Measurements from ENCODE around the gene HAPLN3. TPM values are rescaled to one million over a fixed set of nuclear protein-coding genes. Genes with fewer than 3 reads are reported as not detected.
A peak's percentile ranks its signal among the peaks of the same experiment; 100 is the strongest.

The HAPLN3 gene
- total RNA-seq, 1 donor from 2014 or later = 16.8 TPM

DNA sequence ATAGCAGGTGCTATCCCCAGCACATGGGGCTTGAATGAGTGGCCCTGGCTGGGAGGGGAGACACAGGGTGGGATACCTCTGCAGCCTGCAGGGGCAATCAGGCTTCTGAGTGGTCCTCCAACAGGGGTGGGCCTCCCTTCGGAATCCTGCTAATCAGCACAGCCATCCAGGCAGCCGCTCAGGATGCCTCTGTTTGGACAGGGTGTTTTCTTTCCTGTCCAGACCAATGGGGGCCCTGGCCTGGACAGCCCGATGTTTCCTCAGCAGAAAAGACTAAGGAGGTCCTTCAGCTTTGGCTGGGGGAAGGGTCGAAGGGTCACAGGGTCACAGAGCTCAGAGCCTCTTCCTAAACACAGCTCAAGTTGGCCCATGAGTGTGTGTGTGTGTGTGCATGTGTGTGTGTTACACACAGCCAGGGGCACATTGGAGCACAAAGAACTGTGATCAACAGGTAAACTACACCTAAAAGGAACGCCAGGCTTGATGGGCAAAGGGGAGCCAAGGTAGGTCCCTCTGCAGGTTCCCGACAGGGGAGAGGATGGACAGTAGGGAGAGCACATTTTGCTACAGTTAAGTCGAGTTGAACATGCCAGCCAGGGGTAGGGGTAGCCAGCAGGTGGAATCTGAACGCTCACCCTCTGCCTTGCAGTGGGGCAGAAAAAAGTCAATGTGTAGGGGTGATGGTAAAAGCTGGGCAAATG is 1.1 kb upstream of the HAPLN3 start:
- Histone ChIP-seq H3K4me3 (ENCODE audit: low read depth, low read length) (no peak overlapping the region), H3K27me3 (ENCODE audit: control insufficient read depth, insufficient read depth, low read length) (peaks cover 4% of the 10 kb centered on the region), H3K36me3 (ENCODE audit: control insufficient read depth, insufficient read depth, low read length) (no peaks in the 10 kb centered on the region)
- no peak for DNase-seq (ENCODE audit: low read depth)
- TF ChIP-seq, protein P1, sequence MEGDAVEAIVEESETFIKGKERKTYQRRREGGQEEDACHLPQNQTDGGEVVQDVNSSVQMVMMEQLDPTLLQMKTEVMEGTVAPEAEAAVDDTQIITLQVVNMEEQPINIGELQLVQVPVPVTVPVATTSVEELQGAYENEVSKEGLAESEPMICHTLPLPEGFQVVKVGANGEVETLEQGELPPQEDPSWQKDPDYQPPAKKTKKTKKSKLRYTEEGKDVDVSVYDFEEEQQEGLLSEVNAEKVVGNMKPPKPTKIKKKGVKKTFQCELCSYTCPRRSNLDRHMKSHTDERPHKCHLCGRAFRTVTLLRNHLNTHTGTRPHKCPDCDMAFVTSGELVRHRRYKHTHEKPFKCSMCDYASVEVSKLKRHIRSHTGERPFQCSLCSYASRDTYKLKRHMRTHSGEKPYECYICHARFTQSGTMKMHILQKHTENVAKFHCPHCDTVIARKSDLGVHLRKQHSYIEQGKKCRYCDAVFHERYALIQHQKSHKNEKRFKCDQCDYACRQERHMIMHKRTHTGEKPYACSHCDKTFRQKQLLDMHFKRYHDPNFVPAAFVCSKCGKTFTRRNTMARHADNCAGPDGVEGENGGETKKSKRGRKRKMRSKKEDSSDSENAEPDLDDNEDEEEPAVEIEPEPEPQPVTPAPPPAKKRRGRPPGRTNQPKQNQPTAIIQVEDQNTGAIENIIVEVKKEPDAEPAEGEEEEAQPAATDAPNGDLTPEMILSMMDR (IDR thresholded peaks at IDR 0.05; ENCODE audit: insufficient read depth, low read length, poor library complexity, severe bottlenecking) = no peak

GRCh38 chr15:88894348-88894818 is 961 bp downstream of the HAPLN3 start:
- Histone ChIP-seq H3K4me3 (ENCODE audit: low read depth, low read length) (peak overlapping the region; percentile 53), H3K36me3 (ENCODE audit: control insufficient read depth, insufficient read depth, low read length) (no peaks in the 10 kb centered on the region), H3K27me3 (ENCODE audit: control insufficient read depth, insufficient read depth, low read length) (peaks cover 4% of the 10 kb centered on the region)
- DNase-seq (ENCODE audit: low read depth) = no peak
- TF ChIP-seq, protein P1 (IDR thresholded peaks at IDR 0.05; ENCODE audit: insufficient read depth, low read length, poor library complexity, severe bottlenecking) = peak; percentile 88

DNA sequence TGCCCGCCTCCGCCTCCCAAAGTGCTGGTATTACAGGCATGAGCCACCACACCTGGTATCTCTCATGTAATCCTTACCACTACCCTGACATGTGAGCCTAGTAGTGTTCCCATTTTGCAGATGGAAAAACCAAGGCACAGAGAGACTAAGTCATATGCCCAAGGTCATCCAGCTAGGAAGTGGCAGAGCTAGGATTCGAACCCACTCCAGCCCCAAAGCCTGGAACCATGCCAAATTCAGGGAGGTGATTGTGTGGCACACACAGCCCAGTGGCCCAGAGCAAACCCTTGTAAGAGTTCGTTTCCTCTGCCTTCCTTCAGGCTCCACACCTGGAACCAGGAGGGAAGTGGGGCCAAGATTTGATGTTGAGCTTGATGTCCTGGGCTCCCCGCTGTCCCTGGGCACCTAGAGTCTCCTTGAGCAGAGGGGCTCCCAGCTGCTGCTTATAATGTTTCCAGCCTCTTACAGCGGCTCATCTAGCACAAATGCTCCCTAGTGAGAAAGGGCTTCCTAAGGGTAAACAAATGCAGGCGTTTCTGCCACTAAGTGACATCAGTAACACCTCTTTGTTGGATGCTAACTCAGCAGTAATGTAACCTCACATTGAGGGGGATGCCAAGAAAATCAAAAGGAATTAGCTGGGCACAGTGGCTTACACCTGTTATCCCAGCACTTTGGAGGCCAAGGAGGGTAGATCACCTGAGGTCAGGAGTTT is 3.6 kb downstream of the HAPLN3 start:
- H3K4me3 ChIP-seq (ENCODE audit: low read depth, low read length) = no peak overlapping the region
- H3K36me3 ChIP-seq (ENCODE audit: control insufficient read depth, insufficient read depth, low read length) = no peaks in the 10 kb centered on the region
- TF ChIP-seq, protein P1 (IDR thresholded peaks at IDR 0.05; ENCODE audit: insufficient read depth, low read length, poor library complexity, severe bottlenecking) = no peak
- peaks cover 4% of the 10 kb centered on the region for H3K27me3 ChIP-seq (ENCODE audit: control insufficient read depth, insufficient read depth, low read length)
- no peak for DNase-seq (ENCODE audit: low read depth)

DNA sequence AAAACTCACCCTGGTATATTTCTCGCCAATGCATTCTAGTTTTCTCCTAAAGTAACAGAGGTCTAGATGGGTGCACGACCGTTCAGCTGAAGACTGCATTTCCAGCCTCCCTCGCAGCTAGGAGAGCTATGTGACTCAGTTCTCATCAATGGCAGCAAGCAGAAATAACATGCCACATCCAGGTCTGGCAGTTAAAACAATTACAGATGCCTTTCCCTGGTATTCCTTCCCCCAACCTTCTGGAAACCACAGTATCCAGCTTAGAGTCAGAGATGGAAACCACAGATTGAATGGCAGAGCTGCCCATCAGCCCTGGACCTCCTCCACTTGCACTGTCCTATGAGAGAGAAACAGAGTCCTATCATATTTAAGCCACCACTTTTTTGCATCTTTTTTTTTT is 4.8 kb downstream of the HAPLN3 start:
- DNase-seq (ENCODE audit: low read depth) = no peak
- TF ChIP-seq, protein P1 (IDR thresholded peaks at IDR 0.05; ENCODE audit: insufficient read depth, low read length, poor library complexity, severe bottlenecking) = no peak
- H3K36me3 ChIP-seq (ENCODE audit: control insufficient read depth, insufficient read depth, low read length) = no peaks in the 10 kb centered on the region
- H3K27me3 ChIP-seq (ENCODE audit: control insufficient read depth, insufficient read depth, low read length) = peaks cover 4% of the 10 kb centered on the region
- H3K4me3 ChIP-seq (ENCODE audit: low read depth, low read length) = no peak overlapping the region

GRCh38 chr15:88888719-88889118 is 6.6 kb downstream of the HAPLN3 start:
- DNase-seq (ENCODE audit: low read depth) = no peak
- Histone ChIP-seq H3K4me3 (ENCODE audit: low read depth, low read length) (no peak overlapping the region), H3K27me3 (ENCODE audit: control insufficient read depth, insufficient read depth, low read length) (no peaks in the 10 kb centered on the region), H3K36me3 (ENCODE audit: control insufficient read depth, insufficient read depth, low read length) (no peaks in the 10 kb centered on the region)
- TF ChIP-seq, protein P1 (IDR thresholded peaks at IDR 0.05; ENCODE audit: insufficient read depth, low read length, poor library complexity, severe bottlenecking) = no peak

Measured in kidney epithelial cell (primary cell).